ENCODE measurements around the gene SUCO. TPM values are rescaled to one million over a fixed set of nuclear protein-coding genes. Genes with fewer than 3 reads are reported as not detected.

SUCO gene
- total and polyA plus RNA-seq, 2 of the 4 experiments (the other 2 are of a cell fraction): 11.4 to 21.5 TPM

DNA sequence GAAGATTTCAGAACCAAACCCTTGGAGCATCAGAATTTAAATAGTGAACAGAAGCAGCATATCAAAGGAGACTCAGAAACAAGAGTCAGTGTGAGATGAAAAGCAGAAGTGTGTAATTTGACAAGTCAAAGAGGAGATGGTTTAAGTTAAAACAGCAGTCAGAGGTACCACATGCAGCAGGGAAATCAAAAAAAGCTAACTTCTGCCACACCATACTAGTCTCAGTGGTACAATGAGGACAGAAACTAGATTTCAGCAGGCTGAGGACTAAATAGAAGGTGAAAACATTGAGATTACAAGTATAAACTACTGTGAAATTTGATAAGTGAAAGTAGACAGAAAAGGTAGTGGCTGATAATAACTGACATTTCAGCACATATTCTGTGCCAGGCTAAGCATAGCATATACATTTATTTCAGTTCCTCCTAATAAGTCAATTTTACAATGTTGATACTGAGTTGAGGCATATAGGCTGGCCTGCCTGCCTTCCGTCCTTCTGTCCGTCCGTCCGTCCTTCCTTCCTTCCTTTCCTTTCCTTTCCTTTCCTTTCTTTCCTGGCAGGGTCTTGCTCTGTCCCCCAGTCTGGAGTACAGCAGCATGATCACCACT, 12.6 kb downstream of the SUCO start:
- H3K9me3 ChIP-seq (ENCODE audit: control insufficient read depth, insufficient read depth, low read length): no peaks in the 10 kb centered on the region
- intact Hi-C loops (cut with micrococcal nuclease): no loop called here
- no peak overlapping the region for H3K56ac ChIP-seq (ENCODE audit: extremely low read depth, insufficient read depth, low read length)
- BruUV-seq (replicated peaks): no TSS peak
- 100% methylated on average over 1 of the region's 4 CpGs; no CpG with 5 or more reads in 1 of the 2 experiments for WGBS, 2 experiments (ENCODE audit: extremely low coverage in 2 of 2, insufficient read length in 1 of 2)
- no peak for ATAC-seq (ENCODE audit: low read depth)
- no peak overlapping the region for H3K9ac ChIP-seq (ENCODE audit: low read depth, low read length)
- no peak overlapping the region for H2BK120ac ChIP-seq (ENCODE audit: low read depth, low read length)
- H3K27me3 ChIP-seq (ENCODE audit: control insufficient read depth, insufficient read depth, low read length): no peaks in the 10 kb centered on the region
- no peak overlapping the region for H2BK20ac ChIP-seq (ENCODE audit: low read depth, low read length)
- H3K14ac ChIP-seq (replicated peaks; ENCODE audit: low read depth, low read length): no peak overlapping the region
- no peak overlapping the region for H3K4ac ChIP-seq (ENCODE audit: low read depth, low read length)
- H2AK9ac ChIP-seq (replicated peaks; ENCODE audit: low read depth, low read length, poor library complexity): no peak overlapping the region
- H4K20me1 ChIP-seq (ENCODE audit: insufficient read depth, low read length): peaks cover 34% of the 10 kb centered on the region; the same call in 1 of the 2 replicates
- H2AFZ ChIP-seq (replicated peaks; ENCODE audit: low read length, poor library complexity): no peak overlapping the region
- H3K18ac ChIP-seq (ENCODE audit: low read depth, low read length): no peak overlapping the region
- TF ChIP-seq RAD21 (IDR thresholded peaks at IDR 0.05; ENCODE audit: low read length) (no peak), CEBPB (IDR thresholded peaks at IDR 0.05; ENCODE audit: low read depth, low read length) (no peak), NFE2L2 (IDR thresholded peaks at IDR 0.05; ENCODE audit: low read depth, low read length) (no peak), CHD1 (IDR thresholded peaks at IDR 0.05; ENCODE audit: low read depth, low read length) (no peak), MXI1 (IDR thresholded peaks at IDR 0.05; ENCODE audit: borderline replicate concordance, low read depth, low read length) (no peak), RCOR1 (IDR thresholded peaks at IDR 0.05; ENCODE audit: insufficient replicate concordance, low read length) (no peak), FOS (IDR thresholded peaks at IDR 0.05; ENCODE audit: low read depth, low read length) (no peak), BHLHE40 (IDR thresholded peaks at IDR 0.05; ENCODE audit: low read depth, low read length) (no peak), MAZ (IDR thresholded peaks at IDR 0.05; ENCODE audit: borderline replicate concordance, low read depth, low read length) (no peak), MAFK (IDR thresholded peaks at IDR 0.05; ENCODE audit: low read depth, low read length) (no peak)
- TF ChIP-seq, protein P1, sequence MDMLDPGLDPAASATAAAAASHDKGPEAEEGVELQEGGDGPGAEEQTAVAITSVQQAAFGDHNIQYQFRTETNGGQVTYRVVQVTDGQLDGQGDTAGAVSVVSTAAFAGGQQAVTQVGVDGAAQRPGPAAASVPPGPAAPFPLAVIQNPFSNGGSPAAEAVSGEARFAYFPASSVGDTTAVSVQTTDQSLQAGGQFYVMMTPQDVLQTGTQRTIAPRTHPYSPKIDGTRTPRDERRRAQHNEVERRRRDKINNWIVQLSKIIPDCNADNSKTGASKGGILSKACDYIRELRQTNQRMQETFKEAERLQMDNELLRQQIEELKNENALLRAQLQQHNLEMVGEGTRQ (IDR thresholded peaks at IDR 0.05; ENCODE audit: low read depth, low read length): no peak
- TF ChIP-seq, protein P2, sequence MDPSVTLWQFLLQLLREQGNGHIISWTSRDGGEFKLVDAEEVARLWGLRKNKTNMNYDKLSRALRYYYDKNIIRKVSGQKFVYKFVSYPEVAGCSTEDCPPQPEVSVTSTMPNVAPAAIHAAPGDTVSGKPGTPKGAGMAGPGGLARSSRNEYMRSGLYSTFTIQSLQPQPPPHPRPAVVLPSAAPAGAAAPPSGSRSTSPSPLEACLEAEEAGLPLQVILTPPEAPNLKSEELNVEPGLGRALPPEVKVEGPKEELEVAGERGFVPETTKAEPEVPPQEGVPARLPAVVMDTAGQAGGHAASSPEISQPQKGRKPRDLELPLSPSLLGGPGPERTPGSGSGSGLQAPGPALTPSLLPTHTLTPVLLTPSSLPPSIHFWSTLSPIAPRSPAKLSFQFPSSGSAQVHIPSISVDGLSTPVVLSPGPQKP (IDR thresholded peaks at IDR 0.05; ENCODE audit: borderline replicate concordance, low read depth, low read length): no peak
- peaks cover 3% of the 10 kb centered on the region; the same call in 1 of the 2 replicates for H3K4me1 ChIP-seq (ENCODE audit: control insufficient read depth, insufficient read depth, low read length)
- H4K91ac ChIP-seq (ENCODE audit: insufficient read depth, low read depth, low read length): no peak overlapping the region
- no peak for DNase-seq
- in situ Hi-C loops (cut with MboI; ENCODE audit: low sequenced_read_pairs): no loop called here
- no peak overlapping the region for H2AK5ac ChIP-seq (ENCODE audit: low read depth, low read length)
- ChIA-PET POLR2A (ENCODE audit: unreplicated experiment) (no interaction called here), CTCF (no interaction called here)
- H4K5ac ChIP-seq (ENCODE audit: low read depth, low read length): no peak overlapping the region
- H2BK5ac ChIP-seq (ENCODE audit: low read depth, low read length, poor library complexity, severe bottlenecking): no peak overlapping the region
- dilution Hi-C loops (cut with HindIII; ENCODE audit: low sequenced_read_pairs, unreplicated experiment): no loop called here
- no peak overlapping the region for H3K23ac ChIP-seq (ENCODE audit: low read depth, low read length)
- H3K4me3 ChIP-seq (ENCODE audit: insufficient read depth, low read depth, low read length): no peak overlapping the region
- H3K79me1 ChIP-seq (ENCODE audit: low read depth in 1 of 2, low read length in 2 of 2): peaks cover 18 to 60% of the 10 kb centered on the region in 2 experiments
- no peak overlapping the region for H2BK15ac ChIP-seq (ENCODE audit: low read depth, low read length)
- H3K9me1 ChIP-seq (ENCODE audit: insufficient read depth, low read length): peaks cover 6% of the 10 kb centered on the region; the same call in 1 of the 2 replicates
- no peaks in the 10 kb centered on the region for H3K36me3 ChIP-seq (ENCODE audit: control insufficient read depth, insufficient read depth, low read length)
- H3K4me2 ChIP-seq (ENCODE audit: low read depth, low read length): no peak overlapping the region
- H3K27ac ChIP-seq (ENCODE audit: insufficient read depth, low read length): no peak overlapping the region
- H4K8ac ChIP-seq (ENCODE audit: low read depth in 2 of 2, low read length in 2 of 2): no peak overlapping the region

Data from IMR-90 (cell line).